PC-9 (cell line): ENCODE measurements around the gene TAB3.

ENCODE experiments used
- EZH2 ChIP-seq: fragments of 200-600 bp; sonication (generic); IDR thresholded peaks from 2 replicates; pipeline ENCODE4 v1.8.0; 2017; ENCODE audit warnings: antibody characterized with exemption, low read depth
- TF ChIP-seq, protein P1 (sequence below): fragments of 200-600 bp; sonication (generic); conservative IDR thresholded peaks from 2 replicates; pipeline ENCODE4 v1.6.1; 2017; ENCODE audit warnings: mixed run types, antibody characterized with exemption, mild to moderate bottlenecking, moderate library complexity

DNA sequence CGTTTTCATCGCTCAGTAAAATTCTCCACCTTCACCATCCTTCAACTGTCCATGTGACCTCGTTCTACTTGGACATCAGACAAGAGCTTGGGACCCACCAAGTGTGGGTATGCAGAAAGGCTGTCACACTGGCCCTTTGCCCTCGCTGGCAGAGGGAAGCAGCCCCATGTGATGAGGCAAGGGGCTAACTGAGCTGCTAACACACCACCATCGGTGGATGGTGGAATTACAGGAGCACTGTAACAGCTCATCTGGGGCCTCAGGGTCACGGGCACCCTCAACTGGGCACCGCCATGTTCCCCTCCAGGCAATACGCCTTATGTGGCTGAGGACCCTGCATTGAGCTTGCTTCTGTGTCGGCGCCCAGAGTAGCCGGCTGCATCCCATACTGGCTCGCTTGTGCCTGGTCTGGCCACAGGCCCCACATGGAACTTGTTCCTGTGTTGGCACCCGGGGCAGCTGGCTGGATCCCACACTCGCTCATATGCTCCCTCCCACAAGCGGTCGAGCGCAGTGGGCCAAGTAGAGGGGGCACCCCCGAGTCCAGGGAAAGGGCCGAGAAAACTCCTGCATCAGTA lies 109.5 kb downstream of the TAB3 start:
- TF ChIP-seq, protein P1, sequence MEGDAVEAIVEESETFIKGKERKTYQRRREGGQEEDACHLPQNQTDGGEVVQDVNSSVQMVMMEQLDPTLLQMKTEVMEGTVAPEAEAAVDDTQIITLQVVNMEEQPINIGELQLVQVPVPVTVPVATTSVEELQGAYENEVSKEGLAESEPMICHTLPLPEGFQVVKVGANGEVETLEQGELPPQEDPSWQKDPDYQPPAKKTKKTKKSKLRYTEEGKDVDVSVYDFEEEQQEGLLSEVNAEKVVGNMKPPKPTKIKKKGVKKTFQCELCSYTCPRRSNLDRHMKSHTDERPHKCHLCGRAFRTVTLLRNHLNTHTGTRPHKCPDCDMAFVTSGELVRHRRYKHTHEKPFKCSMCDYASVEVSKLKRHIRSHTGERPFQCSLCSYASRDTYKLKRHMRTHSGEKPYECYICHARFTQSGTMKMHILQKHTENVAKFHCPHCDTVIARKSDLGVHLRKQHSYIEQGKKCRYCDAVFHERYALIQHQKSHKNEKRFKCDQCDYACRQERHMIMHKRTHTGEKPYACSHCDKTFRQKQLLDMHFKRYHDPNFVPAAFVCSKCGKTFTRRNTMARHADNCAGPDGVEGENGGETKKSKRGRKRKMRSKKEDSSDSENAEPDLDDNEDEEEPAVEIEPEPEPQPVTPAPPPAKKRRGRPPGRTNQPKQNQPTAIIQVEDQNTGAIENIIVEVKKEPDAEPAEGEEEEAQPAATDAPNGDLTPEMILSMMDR: no peak
- TF ChIP-seq EZH2: no peak
